Skeletal muscle tissue (tissue), 4 donors: ENCODE data around the gene MED13. TPM values are rescaled to one million over a fixed set of nuclear protein-coding genes. Genes with fewer than 3 reads are reported as not detected.

Experiments
- H3K27ac ChIP-seq: one replicate; pipeline ENCODE4 v1.7.0; 2013; ENCODE audit warnings: mild to moderate bottlenecking, low read depth, low read length, inconsistent platforms
- H3K27me3 ChIP-seq, 3 donors: one replicate each; pipeline ENCODE4 v1.7.0; 2013; ENCODE audit warnings: low read length in 3 of 3; ENCODE audit not compliant: control insufficient read depth in 3 of 3, insufficient read depth in 3 of 3
- H3K36me3 ChIP-seq, 3 donors: one replicate each; pipeline ENCODE4 v1.7.0; 2013; ENCODE audit warnings: low read length in 3 of 3; ENCODE audit not compliant: control insufficient read depth in 3 of 3, insufficient read depth in 3 of 3
- H3K4me1 ChIP-seq, 3 donors: one replicate each; pipeline ENCODE4 v1.7.0; 2013; ENCODE audit warnings: low read length in 3 of 3, mild to moderate bottlenecking in 3 of 3; ENCODE audit not compliant: control insufficient read depth in 3 of 3, insufficient read depth in 3 of 3
- H3K4me3 ChIP-seq, 3 donors: one replicate each; pipeline ENCODE4 v1.7.0; 2013; ENCODE audit warnings: low read length in 3 of 3
- H3K9ac ChIP-seq, 3 donors: one replicate each; pipeline ENCODE4 v1.7.0; 2013; ENCODE audit warnings: low read length in 3 of 3, mild to moderate bottlenecking in 3 of 3, moderate library complexity in 2 of 3, low read depth in 1 of 3
- H3K9me3 ChIP-seq, 3 donors: one replicate each; pipeline ENCODE4 v1.7.0; 2013; ENCODE audit warnings: low read length in 3 of 3; ENCODE audit not compliant: control insufficient read depth in 3 of 3
- total RNA-seq: library from RNA; depleted of rRNA; stranded (reverse); fragments of >200 nt; gene quantifications from one replicate; pipeline ENCODE4 v1.2.3, GENCODE V29; 2014
- donor health status: Osteomylitis.

MED13 gene
- total RNA-seq, 1 donor from 2014 or later, result 69.4 TPM

DNA sequence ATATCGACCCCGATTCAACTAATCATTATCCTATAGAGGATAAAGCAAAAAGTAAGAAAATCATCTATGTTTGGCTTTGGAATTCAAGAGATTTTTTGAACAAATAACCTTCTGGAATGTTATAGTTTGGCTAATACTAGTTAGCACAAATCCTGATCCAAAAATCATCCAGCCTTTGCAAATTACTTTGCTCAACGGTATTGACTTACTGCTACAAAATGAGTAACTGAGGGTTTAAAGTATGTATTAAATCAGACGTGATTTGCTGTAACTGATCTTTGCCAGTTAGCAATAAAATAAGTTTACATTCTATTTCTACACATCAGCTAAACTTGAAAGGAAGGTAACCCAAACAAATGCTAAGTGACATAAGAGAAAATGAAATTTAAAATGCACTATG lies 6.5 kb downstream of the MED13 start:
- no peak overlapping the region for H3K4me3 ChIP-seq
- H3K27me3 ChIP-seq, result no peaks in the 10 kb centered on the region
- H3K9ac ChIP-seq, result peak overlapping the region in 2 of 3 donors; percentile 1 to 30
- H3K27ac ChIP-seq, result peak overlapping the region; percentile 45
- H3K36me3 ChIP-seq, result peaks cover 0 to 10% (median 0%) of the 10 kb centered on the region in 3 donors
- peaks cover 25 to 55% (median 40%) of the 10 kb centered on the region in 3 donors for H3K4me1 ChIP-seq
- no peaks in the 10 kb centered on the region for H3K9me3 ChIP-seq

DNA sequence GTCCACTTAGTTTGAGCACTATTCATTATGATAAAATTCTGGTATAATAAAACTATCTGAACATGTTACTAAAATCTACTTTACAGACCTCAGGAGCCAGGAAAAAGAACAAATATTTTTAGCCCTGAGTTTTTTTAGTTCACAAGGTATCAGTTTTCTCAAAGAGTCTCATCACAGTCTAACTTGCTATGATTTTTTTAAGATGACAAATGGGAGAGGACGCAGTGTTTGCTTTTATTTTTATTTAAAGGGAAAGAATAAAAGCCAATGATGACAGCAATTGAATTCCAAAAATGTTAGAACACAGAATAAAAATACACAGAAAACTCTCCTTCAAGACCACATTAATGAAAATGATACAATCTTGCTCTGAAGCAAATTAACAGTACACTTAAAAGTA lies 7.4 kb downstream of the MED13 start:
- H3K9me3 ChIP-seq, result no peaks in the 10 kb centered on the region

GRCh38 chr17:62052765-62053338 lies 12.2 kb downstream of the MED13 start:
- H3K4me3 ChIP-seq, result no peak overlapping the region
- H3K27me3 ChIP-seq, result no peaks in the 10 kb centered on the region
- H3K9me3 ChIP-seq, result no peaks in the 10 kb centered on the region
- no peak overlapping the region for H3K9ac ChIP-seq
- H3K4me1 ChIP-seq, result peaks cover 13 to 25% (median 15%) of the 10 kb centered on the region in 3 donors
- peaks cover 0 to 15% (median 7%) of the 10 kb centered on the region in 3 donors for H3K36me3 ChIP-seq
- no peak overlapping the region for H3K27ac ChIP-seq

More for the DNA sequence above, 7.4 kb downstream of the MED13 start:
- peaks cover 0 to 7% (median 0%) of the 10 kb centered on the region in 3 donors for H3K36me3 ChIP-seq
- H3K27me3 ChIP-seq, result no peaks in the 10 kb centered on the region
- H3K4me3 ChIP-seq, result peak overlapping the region in 1 of 3 donors; percentile 34
- H3K4me1 ChIP-seq, result peaks cover 25 to 56% (median 40%) of the 10 kb centered on the region in 3 donors
- H3K27ac ChIP-seq, result peak overlapping the region; percentile 45
- peak overlapping the region in 2 of 3 donors; percentile 25 to 34 for H3K9ac ChIP-seq

- no peaks in the 10 kb centered on the region for H3K9me3 ChIP-seq
- H3K4me3 ChIP-seq, result no peak overlapping the region
- H3K4me1 ChIP-seq, result peaks cover 4 to 16% (median 8%) of the 10 kb centered on the region in 3 donors
- H3K27ac ChIP-seq, result no peak overlapping the region
- peaks cover 4 to 15% (median 10%) of the 10 kb centered on the region in 3 donors for H3K36me3 ChIP-seq
- H3K9ac ChIP-seq, result no peak overlapping the region
- H3K27me3 ChIP-seq, result no peaks in the 10 kb centered on the region
These were observed 14.0 kb downstream of the MED13 start for GRCh38 chr17:62051053-62051452.

- no peak overlapping the region for H3K9ac ChIP-seq
- no peaks in the 10 kb centered on the region for H3K27me3 ChIP-seq
- H3K9me3 ChIP-seq, result no peaks in the 10 kb centered on the region
- H3K27ac ChIP-seq, result no peak overlapping the region
- peaks cover 4 to 16% (median 6%) of the 10 kb centered on the region in 3 donors for H3K4me1 ChIP-seq
- no peak overlapping the region for H3K4me3 ChIP-seq
- peaks cover 4 to 18% (median 15%) of the 10 kb centered on the region in 3 donors for H3K36me3 ChIP-seq
These were observed 15.8 kb downstream of the MED13 start for GRCh38 chr17:62049299-62049698.

GRCh38 chr17:62048262-62048661 lies 16.8 kb downstream of the MED13 start:
- Histone ChIP-seq H3K27me3 (no peaks in the 10 kb centered on the region), H3K27ac (no peak overlapping the region), H3K4me1 (peaks cover 3 to 16% (median 4%) of the 10 kb centered on the region in 3 donors), H3K9me3 (no peaks in the 10 kb centered on the region), H3K36me3 (peaks cover 4 to 24% (median 15%) of the 10 kb centered on the region in 3 donors), H3K4me3 (no peak overlapping the region), H3K9ac (no peak overlapping the region)

DNA sequence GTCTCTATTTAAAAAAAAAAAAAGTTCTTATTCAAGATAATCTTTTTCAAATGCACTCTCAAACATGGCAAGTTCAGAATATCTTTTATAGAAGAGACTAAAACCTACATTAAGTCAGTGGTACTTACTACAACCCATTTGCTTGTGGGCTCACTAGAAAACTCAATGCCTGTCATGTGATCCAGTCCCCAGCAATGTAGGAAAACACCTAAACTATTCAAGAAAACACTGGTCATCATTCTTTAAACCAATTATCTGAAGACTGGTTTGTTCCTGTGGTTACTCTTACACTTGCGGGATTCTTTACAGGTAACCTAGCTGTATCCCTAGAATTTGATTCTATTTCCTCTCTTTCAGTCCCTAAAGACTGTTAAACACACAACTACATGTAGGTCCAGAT lies 19.6 kb downstream of the MED13 start:
- no peak overlapping the region for H3K27ac ChIP-seq
- peaks cover 6 to 23% (median 11%) of the 10 kb centered on the region in 3 donors for H3K36me3 ChIP-seq

GRCh38 chr17:62045109-62045508 lies 20.0 kb downstream of the MED13 start:
- Histone ChIP-seq H3K9ac (no peak overlapping the region), H3K4me3 (no peak overlapping the region), H3K4me1 (peaks cover 0 to 11% (median 3%) of the 10 kb centered on the region in 3 donors), H3K27ac (no peak overlapping the region), H3K9me3 (no peaks in the 10 kb centered on the region), H3K27me3 (no peaks in the 10 kb centered on the region), H3K36me3 (peaks cover 6 to 23% (median 11%) of the 10 kb centered on the region in 3 donors)

More for the DNA sequence above, 19.6 kb downstream of the MED13 start:
- Histone ChIP-seq H3K9me3 (no peaks in the 10 kb centered on the region), H3K27me3 (no peaks in the 10 kb centered on the region), H3K4me1 (peaks cover 0 to 11% (median 3%) of the 10 kb centered on the region in 3 donors), H3K9ac (no peak overlapping the region), H3K4me3 (no peak overlapping the region)

GRCh38 chr17:62043602-62044001 lies 21.5 kb downstream of the MED13 start:
- Histone ChIP-seq H3K4me3 (no peak overlapping the region), H3K36me3 (peaks cover 6 to 15% (median 11%) of the 10 kb centered on the region in 3 donors), H3K27ac (no peak overlapping the region), H3K4me1 (peaks cover 0 to 8% (median 3%) of the 10 kb centered on the region in 3 donors), H3K9ac (no peak overlapping the region), H3K9me3 (no peaks in the 10 kb centered on the region), H3K27me3 (no peaks in the 10 kb centered on the region)

DNA sequence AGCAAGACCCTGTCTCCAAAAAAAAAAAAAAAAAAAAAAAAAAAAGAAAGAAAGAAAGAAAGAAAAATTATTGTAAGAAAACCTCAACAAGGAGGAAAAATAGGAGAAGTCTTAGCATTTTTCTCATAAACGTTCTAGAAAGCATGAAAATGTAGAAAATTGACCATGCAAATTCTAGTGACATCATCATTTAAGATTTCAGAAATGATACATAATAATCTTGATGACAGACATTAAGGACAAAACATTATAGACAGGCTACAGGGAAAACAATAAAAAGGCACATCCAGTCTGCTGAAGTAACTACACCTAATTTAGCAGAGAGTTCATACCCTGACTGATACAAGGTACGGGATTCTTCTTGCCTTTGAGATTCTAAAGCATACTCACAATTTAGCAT lies 21.9 kb downstream of the MED13 start:
- peaks cover 6 to 13% (median 11%) of the 10 kb centered on the region in 3 donors for H3K36me3 ChIP-seq
- no peak overlapping the region for H3K4me3 ChIP-seq
- no peaks in the 10 kb centered on the region for H3K9me3 ChIP-seq
- no peaks in the 10 kb centered on the region for H3K27me3 ChIP-seq
- H3K4me1 ChIP-seq, result peaks cover 0 to 6% (median 3%) of the 10 kb centered on the region in 3 donors
- H3K27ac ChIP-seq, result no peak overlapping the region
- H3K9ac ChIP-seq, result no peak overlapping the region
